ENCODE measurements around the gene MLKL.

The MLKL gene

GRCh38 chr16:74622005-74622404 is 78.7 kb downstream of the MLKL start:
- Histone ChIP-seq H3K4me1 (ENCODE audit: insufficient read depth, low read length) (no peaks in the 10 kb centered on the region), H4K20me1 (ENCODE audit: insufficient read depth, low read length) (peaks cover 41% of the 10 kb centered on the region), H3K27me3 (ENCODE audit: insufficient read depth, low read length, poor library complexity) (no peaks in the 10 kb centered on the region), H2AFZ (ENCODE audit: low read depth, low read length) (no peak overlapping the region), H3K9ac (ENCODE audit: low read depth, low read length) (no peak overlapping the region), H3K79me2 (ENCODE audit: insufficient read depth, low read length) (no peaks in the 10 kb centered on the region), H3K36me3 (ENCODE audit: insufficient read depth, low read length) (peaks cover 89% of the 10 kb centered on the region), H3K9me3 (ENCODE audit: insufficient read depth, low read length, severe bottlenecking) (no peaks in the 10 kb centered on the region), H3K4me2 (ENCODE audit: insufficient read depth, low read length) (no peak overlapping the region), H3K27ac (ENCODE audit: low read length) (no peak overlapping the region), H3K4me3 (ENCODE audit: low read depth in 1 of 2, low read length in 2 of 2) (no peak overlapping the region)
- TF ChIP-seq EZH2 (IDR thresholded peaks at IDR 0.05; ENCODE audit: borderline replicate concordance, low read depth, low read length, severe bottlenecking) (no peak), CTCF (IDR thresholded peaks at IDR 0.05; ENCODE audit: borderline replicate concordance, extremely low read depth, low read length, poor library complexity, severe bottlenecking) (no peak)
- DNase-seq (no peak), ATAC-seq (ENCODE audit: insufficient read depth, low read depth) (no peak)
